HL-60/S4 treated with phorbol 12-myristate 13-acetate at 8.2 ng/mL for 4 days and 3 days (cell line): Measurements from ENCODE around the gene LZTR1.
"Not testable (repeated sequence)": the region's sequence is repeated elsewhere in the genome, so short reads cannot be mapped to it uniquely, and the experiment has no call there.

ENCODE experiments used
- in situ Hi-C: fragments of 300-500 bp; cut with MboI; formaldehyde crosslinking; loops from 2 replicates; pipeline ENCODE4 v1.15.0; 2022; ENCODE audit warnings: low sequenced_read_pairs

LZTR1 gene

GRCh38 chr22:20981787-20982562 lies at the start of gene LZTR1:
Gene LZTR1 (plus strand): TSS chr22:20982297. CDS start chr22:20982372, 75 bp downstream.
- in situ Hi-C loops: no loop called here

- in situ Hi-C loops: no loop called here
Measured at GRCh38 chr22:20933910-20934309, 48.2 kb upstream of the LZTR1 start.

- in situ Hi-C loops: not testable (repeated sequence)
Measured at GRCh38 chr22:20935049-20935448, 47.0 kb upstream of the LZTR1 start.

- in situ Hi-C loops: not testable (repeated sequence)
Measured at GRCh38 chr22:20935780-20936539, 46.1 kb upstream of the LZTR1 start.

GRCh38 chr22:20937031-20937793 lies 44.9 kb upstream of the LZTR1 start:
- in situ Hi-C loops: no loop called here

GRCh38 chr22:20937794-20938671 lies 44.1 kb upstream of the LZTR1 start:
- in situ Hi-C loops: no loop called here

GRCh38 chr22:20939457-20940185 lies 42.5 kb upstream of the LZTR1 start:
- in situ Hi-C loops: not testable (repeated sequence)

GRCh38 chr22:20940186-20940651 lies 41.9 kb upstream of the LZTR1 start:
- in situ Hi-C loops: no loop called here

GRCh38 chr22:20940904-20941385 lies 41.2 kb upstream of the LZTR1 start:
- in situ Hi-C loops: no loop called here

- in situ Hi-C loops: not testable (repeated sequence)
Measured at GRCh38 chr22:20942203-20942902, 39.7 kb upstream of the LZTR1 start.

GRCh38 chr22:20943104-20943933 lies 38.8 kb upstream of the LZTR1 start:
- in situ Hi-C loops: no loop called here

- in situ Hi-C loops: no loop called here
Measured at GRCh38 chr22:20944042-20944441, 38.1 kb upstream of the LZTR1 start.

- in situ Hi-C loops: no loop called here
Measured at GRCh38 chr22:20945578-20945934, 36.5 kb upstream of the LZTR1 start.

GRCh38 chr22:20946080-20946986 lies 35.8 kb upstream of the LZTR1 start:
- in situ Hi-C loops: no loop called here

- in situ Hi-C loops: no loop called here
Measured at GRCh38 chr22:20946991-20947390, 35.1 kb upstream of the LZTR1 start.

- in situ Hi-C loops: no loop called here
Measured at GRCh38 chr22:20948450-20948849, 33.6 kb upstream of the LZTR1 start.

- in situ Hi-C loops: no loop called here
Measured at GRCh38 chr22:20948989-20949388, 33.1 kb upstream of the LZTR1 start.
